ENCODE results near the gene CCDC83. TPM values are rescaled to one million over a fixed set of nuclear protein-coding genes. Genes with fewer than 3 reads are reported as not detected.
"Not testable (repeated sequence)": the region's sequence is repeated elsewhere in the genome, so short reads cannot be mapped to it uniquely, and the experiment has no call there.

The CCDC83 gene
- total and polyA plus RNA-seq, 2 donors (not counting 3 experiments of a cell fraction or from before 2014, with no cell fraction given): not detected

DNA sequence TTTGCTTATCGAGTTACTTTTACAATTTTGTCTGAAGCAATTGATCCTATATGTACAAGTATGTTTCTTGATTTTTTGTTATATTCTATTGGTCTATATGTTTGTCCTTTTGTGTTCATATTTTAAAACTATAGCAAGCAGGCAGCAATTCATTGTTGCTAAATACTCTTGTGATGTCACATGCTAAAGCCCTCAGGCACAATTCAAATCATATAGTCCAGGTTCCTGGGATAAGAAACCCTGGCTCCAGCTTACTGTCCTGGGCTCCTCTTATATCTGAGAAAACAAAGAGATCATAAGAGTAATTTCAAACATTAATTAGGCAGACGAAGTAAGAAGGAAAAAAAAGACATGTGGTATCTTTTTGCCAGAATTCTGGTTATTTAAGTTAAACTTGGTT lies 6.6 kb upstream of the CCDC83 start:
- ChIA-PET POLR2A (no interaction called here), CTCF (no interaction called here)

DNA sequence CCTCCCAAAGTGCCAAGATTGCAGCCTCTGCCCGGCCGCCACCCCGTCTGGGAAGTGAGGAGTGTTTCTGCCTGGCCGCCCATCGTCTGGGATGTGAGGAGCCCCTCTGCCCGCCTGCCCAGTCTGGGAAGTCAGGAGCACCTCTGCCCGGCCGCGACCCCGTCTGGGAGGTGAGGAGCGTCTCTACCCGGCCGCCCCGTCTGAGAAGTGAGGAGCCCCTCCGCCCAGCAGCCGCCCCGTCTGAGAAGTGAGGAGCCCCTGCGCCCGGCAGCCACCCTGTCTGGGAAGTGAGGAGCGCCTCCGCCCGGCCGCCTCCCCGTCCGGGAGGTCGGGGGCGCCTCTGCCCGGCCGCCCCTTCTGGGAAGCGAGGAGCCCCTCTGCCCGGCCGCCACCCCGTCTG lies 2.4 kb upstream of the CCDC83 start:
- H3K9me3 ChIP-seq (replicated peaks; ENCODE audit: control insufficient read depth, insufficient read depth, low read length); H3K4me2 ChIP-seq (ENCODE audit: insufficient read depth, low read length); H3K36me3 ChIP-seq (ENCODE audit: control insufficient read depth in 2 of 2, extremely low read depth in 1 of 2, insufficient read depth in 2 of 2, low read length in 2 of 2); BruUV-seq (replicated peaks); DNase-seq (ENCODE audit: low read depth, low spot score); POLR2A ChIA-PET; FAIRE-seq; CTCF ChIA-PET; H3K9ac ChIP-seq (replicated peaks; ENCODE audit: extremely low read depth, insufficient read depth, low read length); H3K79me2 ChIP-seq (ENCODE audit: control insufficient read depth, insufficient read depth, low read length); H3K4me3 ChIP-seq (replicated peaks in 1 of 3; ENCODE audit: insufficient read depth in 1 of 3, low read depth in 1 of 3, low read length in 3 of 3); H3K9me1 ChIP-seq (replicated peaks; ENCODE audit: control insufficient read depth, extremely low read depth, insufficient read depth, low read length); H2AFZ ChIP-seq (ENCODE audit: low read depth, low read length); dilution Hi-C loops (cut with MboI; ENCODE audit: extremely low pct_ligation_motif_present, low sequenced_read_pairs); H3K27me3 ChIP-seq (ENCODE audit: control insufficient read depth in 2 of 2, insufficient read depth in 2 of 2, low read length in 2 of 2); H3K27ac ChIP-seq (ENCODE audit: insufficient read depth, low read depth, low read length); H3K4me1 ChIP-seq (ENCODE audit: control insufficient read depth, extremely low read depth, insufficient read depth, low read length); H4K20me1 ChIP-seq (replicated peaks; ENCODE audit: control insufficient read depth, extremely low read depth, insufficient read depth, low read length): not testable (repeated sequence)
- intact Hi-C loops (cut with micrococcal nuclease): loop anchor here (10.0 kb wide), 2 partner anchors 128 to 562 kb away; no protein-coding TSS in a partner anchor

More for the DNA sequence above, 6.6 kb upstream of the CCDC83 start:
- Histone ChIP-seq H3K4me1 (ENCODE audit: control insufficient read depth, extremely low read depth, insufficient read depth, low read length) (peaks cover 3% of the 10 kb centered on the region), H3K36me3 (ENCODE audit: control insufficient read depth in 2 of 2, extremely low read depth in 1 of 2, insufficient read depth in 2 of 2, low read length in 2 of 2) (no peaks in the 10 kb centered on the region), H3K4me2 (ENCODE audit: insufficient read depth, low read length) (no peak overlapping the region), H3K27ac (ENCODE audit: insufficient read depth, low read depth, low read length) (no peak overlapping the region), H3K9ac (replicated peaks; ENCODE audit: extremely low read depth, insufficient read depth, low read length) (no peak overlapping the region), H3K4me3 (replicated peaks in 1 of 3; ENCODE audit: insufficient read depth in 1 of 3, low read depth in 1 of 3, low read length in 3 of 3) (no peak overlapping the region), H4K20me1 (replicated peaks; ENCODE audit: control insufficient read depth, extremely low read depth, insufficient read depth, low read length) (no peaks in the 10 kb centered on the region), H3K27me3 (ENCODE audit: control insufficient read depth in 2 of 2, insufficient read depth in 2 of 2, low read length in 2 of 2) (no peaks in the 10 kb centered on the region), H3K9me1 (replicated peaks; ENCODE audit: control insufficient read depth, extremely low read depth, insufficient read depth, low read length) (no peaks in the 10 kb centered on the region), H2AFZ (ENCODE audit: low read depth, low read length) (no peak overlapping the region), H3K9me3 (replicated peaks; ENCODE audit: control insufficient read depth, insufficient read depth, low read length) (no peaks in the 10 kb centered on the region), H3K79me2 (ENCODE audit: control insufficient read depth, insufficient read depth, low read length) (no peaks in the 10 kb centered on the region)
- intact Hi-C loops (cut with micrococcal nuclease): no loop called here
- FAIRE-seq (no peak), DNase-seq (ENCODE audit: low read depth, low spot score) (no peak)
- BruUV-seq (replicated peaks): no TSS peak
- TF ChIP-seq FOS (IDR thresholded peaks at IDR 0.05; ENCODE audit: borderline replicate concordance, insufficient read depth, low read length) (no peak), POLR2A (IDR thresholded peaks at IDR 0.05; ENCODE audit: low read depth, low read length) (no peak), MYC (IDR thresholded peaks at IDR 0.05; ENCODE audit: low read depth, low read length) (no peak), GATA2 (IDR thresholded peaks at IDR 0.05; ENCODE audit: insufficient read depth, insufficient read length, low read depth, low read length) (no peak), POLR2AphosphoS5 (IDR thresholded peaks at IDR 0.05; ENCODE audit: insufficient read depth, low read depth, low read length) (no peak), EZH2 (IDR thresholded peaks at IDR 0.05; ENCODE audit: borderline replicate concordance, low read depth, low read length, severe bottlenecking) (no peak), JUN (IDR thresholded peaks at IDR 0.05; ENCODE audit: borderline replicate concordance, insufficient read depth, insufficient read length, low read depth) (no peak)
- TF ChIP-seq, protein P1, sequence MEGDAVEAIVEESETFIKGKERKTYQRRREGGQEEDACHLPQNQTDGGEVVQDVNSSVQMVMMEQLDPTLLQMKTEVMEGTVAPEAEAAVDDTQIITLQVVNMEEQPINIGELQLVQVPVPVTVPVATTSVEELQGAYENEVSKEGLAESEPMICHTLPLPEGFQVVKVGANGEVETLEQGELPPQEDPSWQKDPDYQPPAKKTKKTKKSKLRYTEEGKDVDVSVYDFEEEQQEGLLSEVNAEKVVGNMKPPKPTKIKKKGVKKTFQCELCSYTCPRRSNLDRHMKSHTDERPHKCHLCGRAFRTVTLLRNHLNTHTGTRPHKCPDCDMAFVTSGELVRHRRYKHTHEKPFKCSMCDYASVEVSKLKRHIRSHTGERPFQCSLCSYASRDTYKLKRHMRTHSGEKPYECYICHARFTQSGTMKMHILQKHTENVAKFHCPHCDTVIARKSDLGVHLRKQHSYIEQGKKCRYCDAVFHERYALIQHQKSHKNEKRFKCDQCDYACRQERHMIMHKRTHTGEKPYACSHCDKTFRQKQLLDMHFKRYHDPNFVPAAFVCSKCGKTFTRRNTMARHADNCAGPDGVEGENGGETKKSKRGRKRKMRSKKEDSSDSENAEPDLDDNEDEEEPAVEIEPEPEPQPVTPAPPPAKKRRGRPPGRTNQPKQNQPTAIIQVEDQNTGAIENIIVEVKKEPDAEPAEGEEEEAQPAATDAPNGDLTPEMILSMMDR (IDR thresholded peaks at IDR 0.05; ENCODE audit: extremely low read depth in 1 of 2, insufficient read depth in 1 of 2, low read depth in 1 of 2, low read length in 2 of 2): no peak
- TF ChIP-seq, protein P2, sequence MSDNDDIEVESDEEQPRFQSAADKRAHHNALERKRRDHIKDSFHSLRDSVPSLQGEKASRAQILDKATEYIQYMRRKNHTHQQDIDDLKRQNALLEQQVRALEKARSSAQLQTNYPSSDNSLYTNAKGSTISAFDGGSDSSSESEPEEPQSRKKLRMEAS (IDR thresholded peaks at IDR 0.05; ENCODE audit: insufficient read depth, insufficient read length): no peak
- dilution Hi-C loops (cut with MboI; ENCODE audit: extremely low pct_ligation_motif_present, low sequenced_read_pairs): no loop called here

DNA sequence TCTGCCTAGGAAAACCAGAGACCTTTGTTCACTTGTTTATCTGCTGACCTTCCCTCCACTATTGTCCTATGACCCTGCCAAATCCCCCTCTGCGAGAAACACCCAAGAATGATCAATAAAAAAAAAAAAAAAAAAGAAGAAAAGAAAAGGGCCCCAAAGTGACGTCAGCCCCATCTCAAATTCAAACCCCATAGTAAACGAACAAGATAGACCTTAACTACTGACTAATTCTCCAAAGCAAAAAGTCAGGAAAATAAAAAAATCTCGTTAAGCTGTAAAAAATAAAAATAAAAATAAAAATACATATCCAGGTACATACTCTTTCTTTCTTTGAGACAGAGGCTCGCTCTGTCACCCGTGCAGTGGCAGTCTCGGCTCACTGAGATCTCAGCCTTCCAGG lies 1.6 kb upstream of the CCDC83 start:
- BruUV-seq (replicated peaks); H3K79me2 ChIP-seq (ENCODE audit: control insufficient read depth, insufficient read depth, low read length); CTCF ChIA-PET; dilution Hi-C loops (cut with MboI; ENCODE audit: extremely low pct_ligation_motif_present, low sequenced_read_pairs); H3K9me1 ChIP-seq (replicated peaks; ENCODE audit: control insufficient read depth, extremely low read depth, insufficient read depth, low read length); H3K9me3 ChIP-seq (replicated peaks; ENCODE audit: control insufficient read depth, insufficient read depth, low read length); H3K4me3 ChIP-seq (replicated peaks in 1 of 3; ENCODE audit: insufficient read depth in 1 of 3, low read depth in 1 of 3, low read length in 3 of 3); H3K36me3 ChIP-seq (ENCODE audit: control insufficient read depth in 2 of 2, extremely low read depth in 1 of 2, insufficient read depth in 2 of 2, low read length in 2 of 2); H3K27me3 ChIP-seq (ENCODE audit: control insufficient read depth in 2 of 2, insufficient read depth in 2 of 2, low read length in 2 of 2); H2AFZ ChIP-seq (ENCODE audit: low read depth, low read length); DNase-seq (ENCODE audit: low read depth, low spot score); FAIRE-seq; POLR2A ChIA-PET; H3K27ac ChIP-seq (ENCODE audit: insufficient read depth, low read depth, low read length); H3K9ac ChIP-seq (replicated peaks; ENCODE audit: extremely low read depth, insufficient read depth, low read length); H3K4me2 ChIP-seq (ENCODE audit: insufficient read depth, low read length); H3K4me1 ChIP-seq (ENCODE audit: control insufficient read depth, extremely low read depth, insufficient read depth, low read length); H4K20me1 ChIP-seq (replicated peaks; ENCODE audit: control insufficient read depth, extremely low read depth, insufficient read depth, low read length): not testable (repeated sequence)
- intact Hi-C loops (cut with micrococcal nuclease): loop anchor here (10.0 kb wide), 2 partner anchors 129 to 561 kb away; no protein-coding TSS in a partner anchor

All from endothelial cell of umbilical vein (primary cell).